Endometrial microvascular endothelial cells (primary cell): Measurements from ENCODE around the gene NT5DC2. TPM values are rescaled to one million over a fixed set of nuclear protein-coding genes. Genes with fewer than 3 reads are reported as not detected.

Source experiments
- in situ Hi-C: cut with HindIII; loops from 2 replicates; pipeline ENCODE4 v1.10.0; 2017; ENCODE audit warnings: low sequenced_read_pairs, low pct_unique_long_range_greater_than_20kb; ENCODE audit errors: inconsistent ontology term
- total RNA-seq: library from RNA; depleted of rRNA; stranded (reverse); fragments of >200 nt; gene quantifications from one replicate; pipeline ENCODE4 v1.2.3, GENCODE V29; 2015; ENCODE audit errors: inconsistent ontology term

The NT5DC2 gene
- total RNA-seq, 1 donor from 2014 or later: 70.2 TPM

DNA sequence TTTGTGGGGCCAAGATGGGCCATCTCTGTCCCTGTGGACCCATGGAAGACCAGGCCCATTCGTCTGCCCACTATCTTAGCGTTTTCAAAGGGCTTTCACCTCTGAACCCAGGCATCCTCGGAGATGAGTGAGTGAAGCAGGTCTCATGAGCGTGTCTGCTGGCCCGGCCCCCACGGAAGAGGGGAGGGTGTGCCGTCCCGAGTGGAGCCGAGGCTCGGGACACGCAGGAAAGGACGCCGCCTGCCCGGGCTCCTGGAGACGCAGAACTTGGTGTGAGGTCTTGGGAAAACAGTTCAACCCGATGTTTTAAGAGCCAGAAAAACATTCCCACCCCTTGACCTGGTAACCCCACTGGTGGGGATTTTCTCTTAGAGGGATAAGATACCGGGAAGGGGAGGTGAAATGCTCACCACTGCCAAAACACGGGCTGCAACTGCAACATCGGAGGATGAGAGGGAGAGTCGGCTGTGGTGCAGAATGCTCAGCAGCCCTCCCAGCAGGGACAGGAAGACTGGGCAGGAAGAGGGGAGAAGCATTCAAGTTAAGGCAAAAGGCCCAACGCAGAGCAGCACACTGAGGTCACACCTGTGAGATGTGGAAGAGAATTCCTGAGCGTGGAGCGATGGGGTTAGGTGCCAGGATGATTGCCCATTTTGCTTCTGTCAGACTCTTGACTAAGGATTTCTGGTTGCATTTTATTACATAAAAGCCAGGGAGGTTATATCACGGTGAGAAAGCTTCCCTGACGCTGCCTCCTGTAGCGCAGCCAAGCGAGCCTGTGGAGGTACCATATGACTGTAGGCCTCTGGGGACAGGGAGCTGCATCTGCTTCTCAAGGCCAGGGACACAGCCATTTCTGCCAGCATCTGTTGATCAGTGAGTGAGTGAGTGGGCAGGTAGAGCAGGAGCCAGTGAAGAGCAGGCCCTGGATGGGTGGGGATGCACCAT, 52.6 kb downstream of the NT5DC2 start:
- in situ Hi-C loops: no loop called here

- in situ Hi-C loops: no loop called here
These were observed 53.6 kb downstream of the NT5DC2 start for GRCh38 chr3:52479877-52480575.

DNA sequence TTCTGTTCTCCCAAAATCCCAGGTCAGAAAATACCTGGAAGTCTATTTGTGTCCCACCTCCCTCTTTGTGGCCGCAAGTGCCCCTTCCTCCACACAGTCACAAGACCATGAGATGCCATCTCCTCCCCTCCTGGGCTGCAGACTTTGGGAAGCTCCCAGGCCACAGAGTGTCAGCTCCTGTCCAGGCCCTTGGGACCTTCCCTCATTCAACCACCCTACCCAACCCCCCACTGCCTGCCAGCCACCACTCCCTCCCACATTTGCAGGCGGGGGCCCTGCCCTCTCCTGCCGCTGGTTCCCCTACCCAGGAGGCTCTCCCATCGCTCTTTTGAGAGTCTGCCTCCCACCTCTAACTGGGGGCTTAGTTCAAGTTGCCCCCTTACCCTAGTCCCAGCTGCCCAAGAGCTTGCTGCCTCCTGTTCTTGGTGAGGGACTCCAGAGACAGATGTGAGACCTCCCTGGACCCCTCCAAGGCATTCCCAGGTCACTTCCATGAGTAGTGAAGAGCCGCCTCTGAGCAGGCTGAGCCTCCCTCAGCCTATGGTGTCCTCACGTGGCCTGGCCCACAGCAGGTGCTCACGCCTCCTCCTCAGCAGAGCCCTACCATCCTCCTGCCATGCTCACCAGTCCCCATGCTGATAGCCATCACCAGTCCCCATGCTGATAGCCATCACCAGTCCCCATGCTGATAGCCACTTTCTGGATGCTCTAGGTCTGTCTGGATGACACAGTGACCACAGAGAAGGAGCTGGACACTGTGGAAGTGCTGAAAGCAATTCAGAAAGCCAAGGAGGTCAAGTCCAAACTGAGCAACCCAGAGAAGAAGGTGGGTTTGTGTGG, 54.4 kb downstream of the NT5DC2 start:
- in situ Hi-C loops: no loop called here

DNA sequence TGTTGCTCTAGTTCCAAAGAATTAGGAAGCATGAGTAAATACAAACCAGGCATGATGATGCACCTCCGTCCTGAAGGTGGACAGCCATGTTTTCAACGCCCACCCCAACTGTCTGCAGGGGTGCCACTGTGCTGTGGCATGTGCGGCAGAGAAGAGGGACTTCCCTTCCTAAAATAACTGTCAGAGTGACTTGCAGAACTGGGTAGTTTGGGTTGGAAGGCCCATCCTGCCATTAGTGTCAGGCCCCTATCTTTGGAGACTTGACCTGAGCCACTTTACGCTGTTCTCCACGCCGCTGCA, 55.9 kb downstream of the NT5DC2 start:
- in situ Hi-C loops: no loop called here

- in situ Hi-C loops: no loop called here
These were observed 56.4 kb downstream of the NT5DC2 start for GRCh38 chr3:52477076-52477795.

Other genes with a start within 250 kb of the NT5DC2 start
- 22.5 TPM for gene GLYCTK, start 246.0 kb downstream of the NT5DC2 start, total RNA-seq
- 2.1 TPM for gene DNAH1, start 217.5 kb downstream of the NT5DC2 start, total RNA-seq
- 92.5 TPM for gene BAP1, start 123.8 kb downstream of the NT5DC2 start, total RNA-seq
- 3.6 TPM for gene PHF7, start 123.2 kb downstream of the NT5DC2 start, total RNA-seq
- gene SEMA3G, start 88.8 kb downstream of the NT5DC2 start, total RNA-seq: 2.2 TPM
- not detected for gene TNNC1, start 79.8 kb downstream of the NT5DC2 start, total RNA-seq
- 30.7 TPM for gene NISCH, start 78.3 kb downstream of the NT5DC2 start, total RNA-seq
- gene STAB1, start 38.5 kb downstream of the NT5DC2 start, total RNA-seq: 259 TPM
- gene UQCC5, start 2.7 kb upstream of the NT5DC2 start, total RNA-seq: 0.84 TPM
- 50.3 TPM for gene PBRM1, start 152.1 kb upstream of the NT5DC2 start, total RNA-seq
- 93.8 TPM for gene GNL3, start 152.2 kb upstream of the NT5DC2 start, total RNA-seq
- 74.8 TPM for gene GLT8D1, start 171.9 kb upstream of the NT5DC2 start, total RNA-seq
- 115 TPM for gene SPCS1, start 172.2 kb upstream of the NT5DC2 start, total RNA-seq
- 10.2 TPM for gene NEK4, start 237.1 kb upstream of the NT5DC2 start, total RNA-seq
- not detected for gene ITIH1, start 243.7 kb upstream of the NT5DC2 start, total RNA-seq